Right lobe of liver (tissue), 4 donors: ENCODE data around the gene SET.

Experiments used
- CTCF ChIP-seq, 4 donors: fragments of 200-600 bp in 3 of 4; fragments of 450-650 bp in 1 of 4; IDR thresholded peaks; one replicate each; pipeline versions ENCODE4 v1.5.1 to v1.8.0; 2016 to 2022; ENCODE audit warnings: antibody characterized with exemption in 4 of 4, mild to moderate bottlenecking in 2 of 4
- POLR2A ChIP-seq: fragments of 450-650 bp; IDR thresholded peaks from one replicate; pipeline ENCODE4 v1.6.1; 2017; ENCODE audit warnings: antibody characterized with exemption, mild to moderate bottlenecking
- donor health status: DM: no; HTN: no; CAD: no.
- donor health status: DM: no; HTN: no; CAD: no.
- donor health status: DM: no; HTN: yes; CAD: no.

- no peak for TF ChIP-seq CTCF (IDR thresholded peaks at IDR 0.05)
- no peak for TF ChIP-seq POLR2A
Observed at GRCh38 chr9:128716581-128717254, 27.7 kb downstream of the SET start.
